GM12874 (cell line): ENCODE results near the gene ROPN1L.

Experiments
- TF ChIP-seq, protein P1 (sequence below): IDR thresholded peaks from 2 replicates; pipeline ENCODE4 v1.5.1; 2011; ENCODE audit warnings: low read depth, mild to moderate bottlenecking, control low read depth, low read length, moderate library complexity; ENCODE audit not compliant: insufficient read depth

The ROPN1L gene

GRCh38 chr5:10403829-10404228 lies 37.9 kb upstream of the ROPN1L start:
- TF ChIP-seq, protein P1, sequence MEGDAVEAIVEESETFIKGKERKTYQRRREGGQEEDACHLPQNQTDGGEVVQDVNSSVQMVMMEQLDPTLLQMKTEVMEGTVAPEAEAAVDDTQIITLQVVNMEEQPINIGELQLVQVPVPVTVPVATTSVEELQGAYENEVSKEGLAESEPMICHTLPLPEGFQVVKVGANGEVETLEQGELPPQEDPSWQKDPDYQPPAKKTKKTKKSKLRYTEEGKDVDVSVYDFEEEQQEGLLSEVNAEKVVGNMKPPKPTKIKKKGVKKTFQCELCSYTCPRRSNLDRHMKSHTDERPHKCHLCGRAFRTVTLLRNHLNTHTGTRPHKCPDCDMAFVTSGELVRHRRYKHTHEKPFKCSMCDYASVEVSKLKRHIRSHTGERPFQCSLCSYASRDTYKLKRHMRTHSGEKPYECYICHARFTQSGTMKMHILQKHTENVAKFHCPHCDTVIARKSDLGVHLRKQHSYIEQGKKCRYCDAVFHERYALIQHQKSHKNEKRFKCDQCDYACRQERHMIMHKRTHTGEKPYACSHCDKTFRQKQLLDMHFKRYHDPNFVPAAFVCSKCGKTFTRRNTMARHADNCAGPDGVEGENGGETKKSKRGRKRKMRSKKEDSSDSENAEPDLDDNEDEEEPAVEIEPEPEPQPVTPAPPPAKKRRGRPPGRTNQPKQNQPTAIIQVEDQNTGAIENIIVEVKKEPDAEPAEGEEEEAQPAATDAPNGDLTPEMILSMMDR = no peak

DNA sequence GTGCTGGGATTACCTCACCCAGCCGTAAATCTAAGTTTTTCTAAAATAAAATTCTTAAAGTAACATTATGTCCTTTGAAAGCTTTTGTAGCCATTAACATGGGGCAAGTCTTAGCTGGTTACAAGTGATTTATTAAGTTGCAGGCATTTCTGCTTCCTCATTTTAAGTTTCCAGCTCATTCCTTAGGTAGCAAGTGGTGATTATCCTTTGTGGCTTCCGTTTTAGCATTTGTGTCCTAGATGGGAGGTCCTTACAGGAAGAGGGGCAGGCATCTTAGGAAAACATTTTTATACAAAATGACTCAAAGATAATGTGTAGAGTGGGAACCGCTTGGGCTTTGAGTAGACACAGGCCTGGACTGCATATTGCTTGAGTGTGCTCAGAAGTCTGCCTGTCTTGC lies 35.0 kb upstream of the ROPN1L start:
- TF ChIP-seq, protein P1 = no peak

DNA sequence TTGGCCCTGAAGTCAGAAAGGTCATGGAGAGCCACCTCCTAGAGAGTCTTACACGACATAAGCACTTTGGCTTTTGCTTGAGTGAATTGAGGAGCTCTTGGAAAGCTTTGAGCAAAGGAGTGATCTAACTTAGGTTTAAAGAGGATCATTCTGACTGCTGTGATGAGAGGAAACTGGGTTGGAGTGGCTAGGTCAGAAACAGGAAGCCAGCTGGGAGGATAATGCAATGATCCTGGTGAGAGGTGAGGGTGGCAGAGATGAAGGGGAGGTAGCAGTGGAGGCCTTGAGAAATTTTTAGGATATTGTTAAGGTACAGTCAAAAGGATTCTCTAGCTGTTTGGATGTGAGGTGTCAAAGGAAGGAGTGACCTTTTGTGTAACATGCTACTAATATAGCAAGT lies 32.2 kb upstream of the ROPN1L start:
- TF ChIP-seq, protein P1 = no peak

DNA sequence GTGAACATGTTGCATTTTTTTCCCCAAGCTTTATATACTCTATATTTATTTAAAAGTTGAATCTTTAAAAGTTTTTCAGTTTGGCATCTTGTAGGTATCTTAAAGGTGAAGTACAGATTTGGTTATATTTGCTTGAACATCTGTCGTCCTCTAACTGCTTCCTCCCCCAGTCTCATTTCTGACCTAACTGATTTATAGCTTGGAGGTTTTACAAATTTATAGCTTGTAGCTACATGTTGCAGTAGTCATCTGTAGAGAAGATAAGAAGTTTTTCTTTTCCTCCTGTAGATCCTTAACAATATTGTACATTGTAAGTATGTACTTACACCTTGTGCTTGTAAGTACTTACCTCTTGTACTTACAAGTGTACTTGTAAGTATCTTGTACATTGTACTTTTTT lies 31.0 kb upstream of the ROPN1L start:
- TF ChIP-seq, protein P1 = no peak

DNA sequence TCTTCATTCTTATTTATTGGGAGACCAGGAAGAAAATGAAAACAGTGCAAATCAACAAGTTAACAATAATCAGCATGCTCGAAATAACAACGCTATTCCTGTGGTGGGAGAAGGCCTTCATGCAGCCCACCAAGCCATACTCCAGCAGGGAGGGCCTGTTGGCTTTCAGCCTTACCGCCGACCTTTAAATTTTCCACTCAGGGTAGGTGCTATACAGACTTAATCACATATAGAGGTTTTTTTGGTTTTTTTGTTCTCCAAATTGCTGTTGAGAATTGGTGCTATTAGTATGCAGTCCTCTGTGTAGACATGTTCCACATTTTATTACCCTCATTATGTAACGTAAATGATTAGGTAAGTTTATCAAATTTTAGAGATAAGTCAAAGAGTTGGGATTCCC lies 30.3 kb upstream of the ROPN1L start:
- TF ChIP-seq, protein P1 = no peak

DNA sequence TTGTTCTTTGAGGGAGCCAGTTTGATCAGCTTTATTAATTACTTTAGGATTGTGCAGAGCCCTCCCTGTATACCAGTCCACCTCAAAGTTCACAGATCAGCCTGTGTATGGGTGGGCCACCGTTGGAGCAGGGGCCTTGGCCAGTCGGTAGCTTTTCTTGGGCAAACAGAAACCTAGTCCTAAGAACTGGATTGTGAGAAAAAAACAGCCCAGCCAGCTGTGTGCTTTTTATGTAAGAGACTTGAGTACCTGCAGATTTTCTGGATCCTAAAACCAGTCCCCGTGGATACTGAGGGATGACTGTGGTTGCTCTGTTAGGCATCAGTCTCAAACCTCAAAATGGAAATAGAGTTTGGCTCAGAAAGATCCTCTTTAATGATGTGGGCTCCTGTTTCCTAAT lies 24.8 kb upstream of the ROPN1L start:
- TF ChIP-seq, protein P1 = no peak

GRCh38 chr5:10418654-10419345 lies 22.9 kb upstream of the ROPN1L start:
- TF ChIP-seq, protein P1 = no peak
